IMR-90 (cell line): ENCODE measurements around the gene NR6A1. TPM values are rescaled to one million over a fixed set of nuclear protein-coding genes. Genes with fewer than 3 reads are reported as not detected.

Experiments
- ATAC-seq: fragments of 200-7000 bp; cut with Tn5 transposase; 2 replicates; pipeline ENCODE4 v1.9.1; 2020; ENCODE audit warnings: low read depth, mild to moderate bottlenecking, moderate library complexity
- BruUV-seq: library from RNA; stranded (reverse); fragments of 400-500 nt; replicated peaks from 2 replicates; lab custom pipeline; 2021; lab: Mats Ljungman, UMichigan
- CTCF ChIA-PET: fragments of 300-600 bp; formaldehyde crosslinking; extraction: SDS; loops from one replicate; lab custom pipeline; 2021; ENCODE audit warnings: antibody characterized with exemption; lab: Yijun Ruan, JAX
- POLR2A ChIA-PET: fragments of 300-600 bp; sonication (Branson Sonifier 250); formaldehyde crosslinking; loops from one replicate; lab custom pipeline; 2022; ENCODE audit warnings: antibody characterized with exemption; ENCODE audit not compliant: unreplicated experiment; lab: Charles Lee
- DNase-seq: peaks from one replicate; pipeline ENCODE4 v3.0.0; 2013
- H2AFZ ChIP-seq: replicated peaks from 2 replicates; pipeline ENCODE3; 2013; ENCODE audit warnings: low read length, mild to moderate bottlenecking; ENCODE audit not compliant: poor library complexity
- H2AK5ac ChIP-seq: 2 replicates; pipeline ENCODE4 v1.6.1; 2013; ENCODE audit warnings: low read depth, low read length, inconsistent platforms
- H2AK9ac ChIP-seq: replicated peaks from 2 replicates; pipeline ENCODE3; 2013; ENCODE audit warnings: mild to moderate bottlenecking, low read depth, low read length, moderate library complexity; ENCODE audit not compliant: poor library complexity
- H2BK120ac ChIP-seq: 2 replicates; pipeline ENCODE4 v1.6.1; 2013; ENCODE audit warnings: low read depth, low read length, inconsistent platforms
- H2BK15ac ChIP-seq: 3 replicates; pipeline ENCODE4 v1.6.1; 2013; ENCODE audit warnings: low read depth, low read length, inconsistent platforms
- H2BK20ac ChIP-seq: 2 replicates; pipeline ENCODE4 v1.6.1; 2013; ENCODE audit warnings: low read depth, mild to moderate bottlenecking, inconsistent platforms, low read length, moderate library complexity
- H2BK5ac ChIP-seq: 2 replicates; pipeline ENCODE4 v1.6.1; 2013; ENCODE audit warnings: mild to moderate bottlenecking, low read depth, low read length, inconsistent platforms; ENCODE audit not compliant: poor library complexity, severe bottlenecking
- H3K14ac ChIP-seq: replicated peaks from 2 replicates; pipeline ENCODE4 v1.6.1; 2013; ENCODE audit warnings: low read depth, low read length, inconsistent platforms
- H3K18ac ChIP-seq: 2 replicates; pipeline ENCODE4 v1.6.1; 2013; ENCODE audit warnings: low read depth, low read length, control low read depth
- H3K23ac ChIP-seq: 2 replicates; pipeline ENCODE4 v1.6.1; 2013; ENCODE audit warnings: low read depth, low read length, inconsistent platforms
- H3K27ac ChIP-seq: 2 replicates; pipeline ENCODE4 v1.5.1; 2013; ENCODE audit warnings: mild to moderate bottlenecking, control low read depth, low read length; ENCODE audit not compliant: insufficient read depth
- H3K27me3 ChIP-seq: 2 replicates; pipeline ENCODE4 v1.6.1; 2013; ENCODE audit warnings: low read length; ENCODE audit not compliant: control insufficient read depth, insufficient read depth
- H3K36me3 ChIP-seq: 2 replicates; pipeline ENCODE4 v1.6.1; 2013; ENCODE audit warnings: low read length, mixed read lengths; ENCODE audit not compliant: control insufficient read depth, insufficient read depth
- H3K4ac ChIP-seq: 2 replicates; pipeline ENCODE4 v1.6.1; 2013; ENCODE audit warnings: low read depth, low read length, inconsistent platforms
- H3K4me1 ChIP-seq: 2 replicates; pipeline ENCODE4 v1.6.1; 2013; ENCODE audit warnings: low read length, mixed read lengths; ENCODE audit not compliant: control insufficient read depth, insufficient read depth
- H3K4me2 ChIP-seq: 2 replicates; pipeline ENCODE4 v1.6.1; 2013; ENCODE audit warnings: low read depth, mild to moderate bottlenecking, control low read depth, low read length, moderate library complexity
- H3K4me3 ChIP-seq: 2 replicates; pipeline ENCODE4 v1.5.1; 2013; ENCODE audit warnings: low read depth, mild to moderate bottlenecking, control low read depth, low read length, moderate library complexity; ENCODE audit not compliant: insufficient read depth
- H3K56ac ChIP-seq: 2 replicates; pipeline ENCODE4 v1.6.1; 2013; ENCODE audit warnings: low read length, inconsistent platforms; ENCODE audit not compliant: insufficient read depth; ENCODE audit errors: extremely low read depth
- H3K79me1 ChIP-seq, 2 experiments: 2 replicates each; pipeline ENCODE4 v1.6.1; 2013; ENCODE audit warnings: low read length in 2 of 2, inconsistent platforms in 1 of 2, low read depth in 1 of 2
- H3K9ac ChIP-seq: 2 replicates; pipeline ENCODE4 v1.6.1; 2013; ENCODE audit warnings: low read depth, low read length, control low read depth
- H3K9me1 ChIP-seq: 2 replicates; pipeline ENCODE4 v1.6.1; 2013; ENCODE audit warnings: low read length, inconsistent platforms; ENCODE audit not compliant: insufficient read depth
- H3K9me3 ChIP-seq: 2 replicates; pipeline ENCODE4 v1.6.1; 2013; ENCODE audit warnings: low read length; ENCODE audit not compliant: control insufficient read depth, insufficient read depth
- H4K20me1 ChIP-seq: 2 replicates; pipeline ENCODE4 v1.6.1; 2013; ENCODE audit warnings: low read length, inconsistent platforms; ENCODE audit not compliant: insufficient read depth
- H4K5ac ChIP-seq: 2 replicates; pipeline ENCODE4 v1.6.1; 2013; ENCODE audit warnings: mild to moderate bottlenecking, low read depth, low read length, control low read depth
- H4K8ac ChIP-seq, 2 experiments: 2 replicates each; pipeline ENCODE4 v1.6.1; 2013; ENCODE audit warnings: low read depth in 2 of 2, low read length in 2 of 2, control low read depth in 1 of 2, inconsistent platforms in 1 of 2
- H4K91ac ChIP-seq: 2 replicates; pipeline ENCODE4 v1.6.1; 2013; ENCODE audit warnings: low read depth, low read length, inconsistent platforms; ENCODE audit not compliant: insufficient read depth
- BHLHE40 ChIP-seq: fragments of 150-350 bp; IDR thresholded peaks from 2 replicates; pipeline ENCODE4 v1.6.1; 2016; ENCODE audit warnings: mild to moderate bottlenecking, low read depth, low read length
- CEBPB ChIP-seq: IDR thresholded peaks from 2 replicates; pipeline ENCODE4 v1.6.1; 2012; ENCODE audit warnings: low read depth, low read length, improper control_type of control experiment
- CHD1 ChIP-seq: IDR thresholded peaks from 2 replicates; pipeline ENCODE4 v1.6.1; 2012; ENCODE audit warnings: low read depth, low read length, improper control_type of control experiment
- MAZ ChIP-seq: IDR thresholded peaks from 2 replicates; pipeline ENCODE4 v1.6.1; 2012; ENCODE audit warnings: low read depth, mild to moderate bottlenecking, low read length, improper control_type of control experiment, moderate library complexity, borderline replicate concordance
- RCOR1 ChIP-seq: IDR thresholded peaks from 2 replicates; pipeline ENCODE4 v1.6.1; 2012; ENCODE audit warnings: mild to moderate bottlenecking, low read length, improper control_type of control experiment; ENCODE audit not compliant: insufficient replicate concordance
- RFX5 ChIP-seq: IDR thresholded peaks from 2 replicates; pipeline ENCODE4 v1.8.0; 2012; ENCODE audit warnings: low read depth, mild to moderate bottlenecking, low read length, moderate library complexity
- WGBS, 2 experiments: methylation state at CpG; one replicate each; pipeline versions ENCODE4 v1.1.5 to v1.1.7; 2013; ENCODE audit warnings: missing lambda C conversion rate in 2 of 2; ENCODE audit not compliant: insufficient read length in 1 of 2; ENCODE audit errors: extremely low coverage in 2 of 2; 5-methylcytosine and 5-hydroxymethylcytosine counted together
- dilution Hi-C: fragments of 300-500 bp; cut with HindIII; formaldehyde crosslinking; loops from one replicate; pipeline ENCODE4 v1.14.3; 2018; ENCODE audit warnings: low sequenced_read_pairs; ENCODE audit not compliant: unreplicated experiment
- in situ Hi-C: fragments of 300-500 bp; cut with MboI; formaldehyde crosslinking; loops from 3 replicates; pipeline ENCODE4 v1.14.3; 2019; ENCODE audit warnings: low sequenced_read_pairs, inconsistent platforms, mixed read lengths
- intact Hi-C: fragments of 100-400 bp; cut with micrococcal nuclease; formaldehyde crosslinking; loops from 2 replicates; pipeline ENCODE4 v1.10.0; 2022
- polyA plus RNA-seq, 3 experiments: library from polyadenylated mRNA; depleted of rRNA; stranded (reverse); fragments of >200 nt; gene quantifications; 2 replicates each; pipeline ENCODE4 v1.2.3, GENCODE V29; 2012; ENCODE audit warnings: low replicate concordance in 1 of 3
- total RNA-seq: library from RNA; depleted of rRNA; stranded (reverse); fragments of >200 nt; gene quantifications from 2 replicates; pipeline ENCODE4 v1.2.3, GENCODE V29; 2012
- TF ChIP-seq, protein P1 (sequence below): conservative IDR thresholded peaks from 2 replicates; pipeline ENCODE4 v1.5.1; 2012; ENCODE audit warnings: mild to moderate bottlenecking, low read depth, low read length, improper control_type of control experiment
- TF ChIP-seq, protein P2 (sequence below): fragments of 150-350 bp; IDR thresholded peaks from 2 replicates; pipeline ENCODE4 v1.6.1; 2016; ENCODE audit warnings: low read depth, mild to moderate bottlenecking, low read length, moderate library complexity, borderline replicate concordance

The NR6A1 gene
- total and polyA plus RNA-seq, 2 of the 4 experiments (the other 2 are of a cell fraction) = 0.14 to 0.36 TPM

DNA sequence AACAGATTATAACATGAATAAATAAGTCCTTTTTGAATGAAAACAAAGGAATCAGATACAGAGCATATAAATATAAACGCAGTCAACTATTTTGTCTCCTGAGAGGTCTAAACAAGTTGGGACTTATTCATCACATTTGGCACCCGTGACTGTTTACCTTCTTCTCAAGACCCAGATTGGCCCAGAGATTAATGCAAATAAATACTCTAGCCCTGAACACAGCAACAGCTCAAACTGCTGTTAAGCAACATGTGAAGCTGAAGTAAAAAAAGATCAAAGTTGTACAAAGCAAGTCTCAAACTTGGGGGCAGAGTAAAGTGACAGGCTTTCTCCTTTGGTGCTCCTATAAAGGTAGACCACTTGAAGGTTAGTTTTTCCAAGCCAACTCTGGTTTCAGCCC is 168.9 kb downstream of the NR6A1 start:
- in situ Hi-C loops = no loop called here
- no peak overlapping the region for H2BK5ac ChIP-seq
- H3K23ac ChIP-seq = no peak overlapping the region
- no peak overlapping the region for H3K4me2 ChIP-seq
- H3K4ac ChIP-seq = no peak overlapping the region
- no peak overlapping the region for H3K18ac ChIP-seq
- no peak overlapping the region for H3K9ac ChIP-seq
- H3K9me3 ChIP-seq = no peaks in the 10 kb centered on the region
- H3K56ac ChIP-seq = no peak overlapping the region
- dilution Hi-C loops = no loop called here
- WGBS, 2 experiments = 40% methylated on average over 1 of the region's 2 CpGs; no CpG with 5 or more reads in 1 of the 2 experiments
- H3K36me3 ChIP-seq = no peaks in the 10 kb centered on the region
- no peak overlapping the region for H4K8ac ChIP-seq
- no peak overlapping the region for H2AK5ac ChIP-seq
- H2AK9ac ChIP-seq = no peak overlapping the region
- DNase-seq = peak; percentile 57
- no peak overlapping the region for H3K4me3 ChIP-seq
- TF ChIP-seq, protein P1, sequence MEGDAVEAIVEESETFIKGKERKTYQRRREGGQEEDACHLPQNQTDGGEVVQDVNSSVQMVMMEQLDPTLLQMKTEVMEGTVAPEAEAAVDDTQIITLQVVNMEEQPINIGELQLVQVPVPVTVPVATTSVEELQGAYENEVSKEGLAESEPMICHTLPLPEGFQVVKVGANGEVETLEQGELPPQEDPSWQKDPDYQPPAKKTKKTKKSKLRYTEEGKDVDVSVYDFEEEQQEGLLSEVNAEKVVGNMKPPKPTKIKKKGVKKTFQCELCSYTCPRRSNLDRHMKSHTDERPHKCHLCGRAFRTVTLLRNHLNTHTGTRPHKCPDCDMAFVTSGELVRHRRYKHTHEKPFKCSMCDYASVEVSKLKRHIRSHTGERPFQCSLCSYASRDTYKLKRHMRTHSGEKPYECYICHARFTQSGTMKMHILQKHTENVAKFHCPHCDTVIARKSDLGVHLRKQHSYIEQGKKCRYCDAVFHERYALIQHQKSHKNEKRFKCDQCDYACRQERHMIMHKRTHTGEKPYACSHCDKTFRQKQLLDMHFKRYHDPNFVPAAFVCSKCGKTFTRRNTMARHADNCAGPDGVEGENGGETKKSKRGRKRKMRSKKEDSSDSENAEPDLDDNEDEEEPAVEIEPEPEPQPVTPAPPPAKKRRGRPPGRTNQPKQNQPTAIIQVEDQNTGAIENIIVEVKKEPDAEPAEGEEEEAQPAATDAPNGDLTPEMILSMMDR = no peak
- TF ChIP-seq BHLHE40 = no peak
- no peak for TF ChIP-seq MAZ
- no peak for TF ChIP-seq CHD1
- TF ChIP-seq RCOR1 = no peak
- TF ChIP-seq RFX5 = no peak
- TF ChIP-seq, protein P2, sequence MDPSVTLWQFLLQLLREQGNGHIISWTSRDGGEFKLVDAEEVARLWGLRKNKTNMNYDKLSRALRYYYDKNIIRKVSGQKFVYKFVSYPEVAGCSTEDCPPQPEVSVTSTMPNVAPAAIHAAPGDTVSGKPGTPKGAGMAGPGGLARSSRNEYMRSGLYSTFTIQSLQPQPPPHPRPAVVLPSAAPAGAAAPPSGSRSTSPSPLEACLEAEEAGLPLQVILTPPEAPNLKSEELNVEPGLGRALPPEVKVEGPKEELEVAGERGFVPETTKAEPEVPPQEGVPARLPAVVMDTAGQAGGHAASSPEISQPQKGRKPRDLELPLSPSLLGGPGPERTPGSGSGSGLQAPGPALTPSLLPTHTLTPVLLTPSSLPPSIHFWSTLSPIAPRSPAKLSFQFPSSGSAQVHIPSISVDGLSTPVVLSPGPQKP = no peak
- peak; percentile 53 for TF ChIP-seq CEBPB
- ChIA-PET POLR2A (interaction anchor here (0.6 kb wide), 1 partner anchor 78 kb away, joined by 4 read pairs; no protein-coding TSS in a partner anchor), CTCF (interaction anchor here (0.7 to 1.6 kb wide), 3 partner anchors 15 to 207 kb away, joined by 3 to 4 read pairs (median 4); no protein-coding TSS in a partner anchor)
- no peaks in the 10 kb centered on the region for H4K20me1 ChIP-seq
- no peaks in the 10 kb centered on the region for H3K9me1 ChIP-seq
- no peaks in the 10 kb centered on the region; the same call in 1 of the 2 replicates for H3K4me1 ChIP-seq
- H2BK120ac ChIP-seq = no peak overlapping the region
- H3K27ac ChIP-seq = no peak overlapping the region
- no peak overlapping the region for H4K5ac ChIP-seq
- peaks cover 10% of the 10 kb centered on the region for H3K27me3 ChIP-seq
- 0 out of 2 replicates have a peak overlapping the region, but pooled peaks have one; percentile 6 for H2BK20ac ChIP-seq
- H2AFZ ChIP-seq = no peak overlapping the region
- peak; percentile 87 for ATAC-seq
- H4K91ac ChIP-seq = no peak overlapping the region
- intact Hi-C loops = no loop called here
- no peak overlapping the region for H2BK15ac ChIP-seq
- BruUV-seq = no TSS peak
- no peaks in the 10 kb centered on the region for H3K79me1 ChIP-seq
- H3K14ac ChIP-seq = no peak overlapping the region
